H1 (cell line): ENCODE data around the gene AOPEP.

Experiments
- BCL11A ChIP-seq, 2 experiments: IDR thresholded peaks; one replicate each; pipeline ENCODE4 v1.6.1; 2011; ENCODE audit warnings: low read depth in 2 of 2, low read length in 2 of 2, mild to moderate bottlenecking in 2 of 2
- EZH2 ChIP-seq: fragments of 200-600 bp; sonication (generic); IDR thresholded peaks from 2 replicates; pipeline ENCODE4 v1.7.1; 2012; ENCODE audit warnings: low read depth, mild to moderate bottlenecking, moderate library complexity, low read length, inconsistent platforms; ENCODE audit not compliant: severe bottlenecking
- GABPA ChIP-seq: IDR thresholded peaks from 2 replicates; pipeline ENCODE4 v1.6.1; 2011; ENCODE audit warnings: mild to moderate bottlenecking, low read length, moderate library complexity, borderline replicate concordance; ENCODE audit not compliant: insufficient read depth
- JUND ChIP-seq: IDR thresholded peaks from 2 replicates; pipeline ENCODE4 v1.6.1; 2011; ENCODE audit warnings: mild to moderate bottlenecking, improper control_type of control experiment, low read length
- NRF1 ChIP-seq: IDR thresholded peaks from 2 replicates; pipeline ENCODE4 v1.6.1; 2011; ENCODE audit warnings: mild to moderate bottlenecking, low read depth, low read length, improper control_type of control experiment
- POLR2A ChIP-seq, 2 experiments: IDR thresholded peaks; 1 replicate in 1 of 2; 2 replicates in 1 of 2; pipeline ENCODE4 v1.6.1; 2011; ENCODE audit warnings: low read depth in 2 of 2, low read length in 2 of 2, mild to moderate bottlenecking in 2 of 2; ENCODE audit errors: control extremely low read depth in 1 of 2
- POLR2AphosphoS5 ChIP-seq: IDR thresholded peaks from 2 replicates; pipeline ENCODE4 v1.6.1; 2011; ENCODE audit warnings: low read depth, low read length
- RAD21 ChIP-seq, 2 experiments: IDR thresholded peaks in 1 of 2; conservative IDR thresholded peaks in 1 of 2; 2 replicates each; pipeline ENCODE4 v1.6.1; 2011; ENCODE audit warnings: low read depth in 2 of 2, low read length in 2 of 2, improper control_type of control experiment in 1 of 2, inconsistent platforms in 1 of 2, mild to moderate bottlenecking in 1 of 2, moderate library complexity in 1 of 2
- RBBP5 ChIP-seq: IDR thresholded peaks from 2 replicates; pipeline ENCODE4 v1.7.1; 2012; ENCODE audit warnings: low read depth, mild to moderate bottlenecking, inconsistent platforms, low read length, moderate library complexity, borderline replicate concordance
- SIN3A ChIP-seq, 2 experiments: IDR thresholded peaks in 1 of 2; conservative IDR thresholded peaks in 1 of 2; 2 replicates each; pipeline ENCODE4 v1.6.1; 2011 to 2012; ENCODE audit warnings: low read length in 2 of 2, improper control_type of control experiment in 1 of 2, low read depth in 1 of 2, mild to moderate bottlenecking in 1 of 2
- ZNF274 ChIP-seq: IDR thresholded peaks from 2 replicates; pipeline ENCODE4 v1.7.0; 2012; ENCODE audit warnings: low read length, borderline replicate concordance; ENCODE audit errors: extremely low read depth
- TF ChIP-seq, protein P1 (sequence below), 3 experiments: IDR thresholded peaks; 1 replicate in 2 of 3; 2 replicates in 1 of 3; pipeline versions ENCODE4 v1.5.1 to v1.6.1; 2011; ENCODE audit warnings: low read length in 3 of 3, mild to moderate bottlenecking in 3 of 3, inconsistent platforms in 2 of 3, low read depth in 1 of 3, moderate library complexity in 1 of 3; ENCODE audit not compliant: insufficient read depth in 1 of 3; ENCODE audit errors: control extremely low read depth in 1 of 3
- TF ChIP-seq, protein P2 (sequence below): IDR thresholded peaks from 2 replicates; pipeline ENCODE4 v1.6.1; 2011; ENCODE audit warnings: low read length, improper control_type of control experiment
- TF ChIP-seq, protein P3 (sequence below): IDR thresholded peaks from 2 replicates; pipeline ENCODE4 v1.6.1; 2012; ENCODE audit warnings: inconsistent platforms

DNA sequence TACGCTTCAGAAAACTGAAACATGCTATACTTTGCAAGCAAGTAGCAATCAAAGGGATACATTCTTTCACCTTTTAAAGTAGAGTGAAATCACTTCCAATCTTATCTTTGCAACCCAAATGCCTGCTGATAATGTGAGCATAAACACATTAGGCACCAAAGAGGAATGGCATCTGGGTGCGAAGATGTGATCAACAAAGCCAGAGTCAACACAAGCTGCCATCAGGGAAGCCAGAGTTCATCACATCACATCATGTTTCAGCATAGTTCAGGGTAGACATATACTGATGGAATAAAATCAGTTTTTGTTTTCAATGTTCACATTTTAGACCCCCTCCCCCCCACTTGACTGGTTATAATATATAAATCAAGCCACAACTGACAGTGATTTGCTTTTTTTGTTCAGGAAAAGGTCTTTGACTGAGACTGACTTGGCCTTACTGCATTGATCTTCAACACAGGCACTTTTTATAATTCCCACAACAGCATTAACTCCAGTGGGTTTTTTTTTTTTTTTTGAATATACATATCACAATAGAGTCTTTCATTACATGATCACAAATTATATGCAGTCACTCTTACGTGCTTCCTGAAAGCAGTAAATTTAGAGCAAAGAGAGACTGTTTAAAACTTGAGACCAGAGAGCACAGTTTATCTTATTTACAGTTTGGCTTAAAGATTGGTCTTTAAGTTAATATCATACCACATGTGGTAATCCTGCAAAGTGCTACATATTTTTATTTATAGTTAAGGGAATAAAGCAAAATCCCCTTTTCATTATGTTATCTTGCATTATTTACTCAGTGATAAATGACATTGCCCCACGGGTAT, 20.3 kb downstream of the AOPEP start:
- no peak for TF ChIP-seq EZH2
- TF ChIP-seq POLR2AphosphoS5: no peak
- TF ChIP-seq RBBP5: no peak
- TF ChIP-seq, protein P1, sequence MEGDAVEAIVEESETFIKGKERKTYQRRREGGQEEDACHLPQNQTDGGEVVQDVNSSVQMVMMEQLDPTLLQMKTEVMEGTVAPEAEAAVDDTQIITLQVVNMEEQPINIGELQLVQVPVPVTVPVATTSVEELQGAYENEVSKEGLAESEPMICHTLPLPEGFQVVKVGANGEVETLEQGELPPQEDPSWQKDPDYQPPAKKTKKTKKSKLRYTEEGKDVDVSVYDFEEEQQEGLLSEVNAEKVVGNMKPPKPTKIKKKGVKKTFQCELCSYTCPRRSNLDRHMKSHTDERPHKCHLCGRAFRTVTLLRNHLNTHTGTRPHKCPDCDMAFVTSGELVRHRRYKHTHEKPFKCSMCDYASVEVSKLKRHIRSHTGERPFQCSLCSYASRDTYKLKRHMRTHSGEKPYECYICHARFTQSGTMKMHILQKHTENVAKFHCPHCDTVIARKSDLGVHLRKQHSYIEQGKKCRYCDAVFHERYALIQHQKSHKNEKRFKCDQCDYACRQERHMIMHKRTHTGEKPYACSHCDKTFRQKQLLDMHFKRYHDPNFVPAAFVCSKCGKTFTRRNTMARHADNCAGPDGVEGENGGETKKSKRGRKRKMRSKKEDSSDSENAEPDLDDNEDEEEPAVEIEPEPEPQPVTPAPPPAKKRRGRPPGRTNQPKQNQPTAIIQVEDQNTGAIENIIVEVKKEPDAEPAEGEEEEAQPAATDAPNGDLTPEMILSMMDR (IDR thresholded peaks at IDR 0.05; ENCODE audit: control extremely low read depth in 1 of 3, insufficient read depth in 1 of 3, low read depth in 1 of 3, low read length in 3 of 3): no peak
- no peak for TF ChIP-seq NRF1
- no peak for TF ChIP-seq GABPA
- no peak for TF ChIP-seq ZNF274
- TF ChIP-seq BCL11A (IDR thresholded peaks at IDR 0.05; ENCODE audit: low read depth in 2 of 2, low read length in 2 of 2): no peak
- TF ChIP-seq JUND: no peak
- TF ChIP-seq, protein P2, sequence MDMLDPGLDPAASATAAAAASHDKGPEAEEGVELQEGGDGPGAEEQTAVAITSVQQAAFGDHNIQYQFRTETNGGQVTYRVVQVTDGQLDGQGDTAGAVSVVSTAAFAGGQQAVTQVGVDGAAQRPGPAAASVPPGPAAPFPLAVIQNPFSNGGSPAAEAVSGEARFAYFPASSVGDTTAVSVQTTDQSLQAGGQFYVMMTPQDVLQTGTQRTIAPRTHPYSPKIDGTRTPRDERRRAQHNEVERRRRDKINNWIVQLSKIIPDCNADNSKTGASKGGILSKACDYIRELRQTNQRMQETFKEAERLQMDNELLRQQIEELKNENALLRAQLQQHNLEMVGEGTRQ: no peak
- TF ChIP-seq, protein P3, sequence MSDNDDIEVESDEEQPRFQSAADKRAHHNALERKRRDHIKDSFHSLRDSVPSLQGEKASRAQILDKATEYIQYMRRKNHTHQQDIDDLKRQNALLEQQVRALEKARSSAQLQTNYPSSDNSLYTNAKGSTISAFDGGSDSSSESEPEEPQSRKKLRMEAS: no peak
- no peak for TF ChIP-seq POLR2A (IDR thresholded peaks at IDR 0.05; ENCODE audit: control extremely low read depth in 1 of 2, low read depth in 2 of 2, low read length in 2 of 2)
- no peak for TF ChIP-seq SIN3A (conservative IDR thresholded peaks at IDR 0.05 in 1 of 2, IDR thresholded peaks at IDR 0.05 in 1 of 2; ENCODE audit: low read depth in 1 of 2, low read length in 2 of 2)
- TF ChIP-seq RAD21 (IDR thresholded peaks at IDR 0.05 in 1 of 2, conservative IDR thresholded peaks at IDR 0.05 in 1 of 2; ENCODE audit: low read depth in 2 of 2, low read length in 2 of 2): no peak
